ENCODE data around the gene SGMS1.
"Not testable (repeated sequence)": the region's sequence is repeated elsewhere in the genome, so short reads cannot be mapped to it uniquely, and the experiment has no call there.

DNA sequence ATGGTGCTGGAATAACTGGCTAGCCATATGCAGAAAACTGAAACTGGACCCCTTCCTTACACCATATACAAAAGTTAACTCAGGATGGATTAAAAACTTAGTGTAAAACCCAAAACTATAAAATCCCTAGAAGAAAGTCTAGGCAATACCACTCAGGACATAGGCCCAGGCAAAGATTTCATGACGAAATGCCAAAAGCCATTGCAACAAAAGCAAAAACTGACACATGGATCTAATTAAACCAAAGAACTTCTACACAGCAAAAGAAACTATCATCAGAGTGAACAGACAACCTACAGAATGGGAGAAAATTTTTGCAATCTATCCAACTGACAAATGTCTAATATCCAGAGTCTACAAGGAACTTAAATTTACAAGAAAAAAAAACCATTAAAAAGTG is 75.3 kb downstream of the SGMS1 start:
- not testable (repeated sequence) for TF ChIP-seq CTCF (IDR thresholded peaks at IDR 0.05; ENCODE audit: low read depth, low read length, poor library complexity, severe bottlenecking); EZH2phosphoT487 (IDR thresholded peaks at IDR 0.05; ENCODE audit: borderline replicate concordance, low read length)

All from DOHH2 (cell line).